ENCODE results near the gene BRD2. TPM values are rescaled to one million over a fixed set of nuclear protein-coding genes. Genes with fewer than 3 reads are reported as not detected.

BRD2 gene
- total and polyA plus RNA-seq, 2 of the 4 experiments (the other 2 are of a cell fraction): 99.5 to 144 TPM

- in situ Hi-C loops (cut with MboI; ENCODE audit: low sequenced_read_pairs): loop anchor here (5.0 kb wide), 1 partner anchor 39 kb away; no protein-coding TSS in a partner anchor
- dilution Hi-C loops (cut with HindIII; ENCODE audit: low sequenced_read_pairs, unreplicated experiment): no loop called here
- ChIA-PET CTCF (no interaction called here), POLR2A (ENCODE audit: unreplicated experiment) (interaction anchor here (0.5 kb wide), 1 partner anchor 122 kb away, joined by 5 read pairs; the partner anchor contains the start of gene TAP1)
- no peak overlapping the region for H3K18ac ChIP-seq (ENCODE audit: low read depth, low read length)
- H2AK5ac ChIP-seq (ENCODE audit: low read depth, low read length): no peak overlapping the region
- H3K36me3 ChIP-seq (ENCODE audit: control insufficient read depth, insufficient read depth, low read length): peaks cover 68% of the 10 kb centered on the region
- peaks cover 42 to 60% of the 10 kb centered on the region in 2 experiments for H3K79me1 ChIP-seq (ENCODE audit: low read depth in 1 of 2, low read length in 2 of 2)
- 60% methylated on average over 1 of the region's 2 CpGs; no CpG with 5 or more reads in 1 of the 2 experiments for WGBS, 2 experiments (ENCODE audit: extremely low coverage in 2 of 2, insufficient read length in 1 of 2)
- TF ChIP-seq CEBPB (IDR thresholded peaks at IDR 0.05; ENCODE audit: low read depth, low read length): no peak
- no peak for TF ChIP-seq RAD21 (IDR thresholded peaks at IDR 0.05; ENCODE audit: low read length)
- TF ChIP-seq, protein P1, sequence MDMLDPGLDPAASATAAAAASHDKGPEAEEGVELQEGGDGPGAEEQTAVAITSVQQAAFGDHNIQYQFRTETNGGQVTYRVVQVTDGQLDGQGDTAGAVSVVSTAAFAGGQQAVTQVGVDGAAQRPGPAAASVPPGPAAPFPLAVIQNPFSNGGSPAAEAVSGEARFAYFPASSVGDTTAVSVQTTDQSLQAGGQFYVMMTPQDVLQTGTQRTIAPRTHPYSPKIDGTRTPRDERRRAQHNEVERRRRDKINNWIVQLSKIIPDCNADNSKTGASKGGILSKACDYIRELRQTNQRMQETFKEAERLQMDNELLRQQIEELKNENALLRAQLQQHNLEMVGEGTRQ (IDR thresholded peaks at IDR 0.05; ENCODE audit: low read depth, low read length): no peak
- TF ChIP-seq POLR2A (IDR thresholded peaks at IDR 0.05; ENCODE audit: low read depth, low read length): no peak
- TF ChIP-seq, protein P2, sequence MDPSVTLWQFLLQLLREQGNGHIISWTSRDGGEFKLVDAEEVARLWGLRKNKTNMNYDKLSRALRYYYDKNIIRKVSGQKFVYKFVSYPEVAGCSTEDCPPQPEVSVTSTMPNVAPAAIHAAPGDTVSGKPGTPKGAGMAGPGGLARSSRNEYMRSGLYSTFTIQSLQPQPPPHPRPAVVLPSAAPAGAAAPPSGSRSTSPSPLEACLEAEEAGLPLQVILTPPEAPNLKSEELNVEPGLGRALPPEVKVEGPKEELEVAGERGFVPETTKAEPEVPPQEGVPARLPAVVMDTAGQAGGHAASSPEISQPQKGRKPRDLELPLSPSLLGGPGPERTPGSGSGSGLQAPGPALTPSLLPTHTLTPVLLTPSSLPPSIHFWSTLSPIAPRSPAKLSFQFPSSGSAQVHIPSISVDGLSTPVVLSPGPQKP (IDR thresholded peaks at IDR 0.05; ENCODE audit: borderline replicate concordance, low read depth, low read length): no peak
- TF ChIP-seq FOS (IDR thresholded peaks at IDR 0.05; ENCODE audit: low read depth, low read length): no peak
- TF ChIP-seq BHLHE40 (IDR thresholded peaks at IDR 0.05; ENCODE audit: low read depth, low read length): no peak
- no peak for TF ChIP-seq CHD1 (IDR thresholded peaks at IDR 0.05; ENCODE audit: low read depth, low read length)
- no peak for TF ChIP-seq MAZ (IDR thresholded peaks at IDR 0.05; ENCODE audit: borderline replicate concordance, low read depth, low read length)
- TF ChIP-seq SMC3 (IDR thresholded peaks at IDR 0.05; ENCODE audit: low read depth, low read length): no peak
- TF ChIP-seq MXI1 (IDR thresholded peaks at IDR 0.05; ENCODE audit: borderline replicate concordance, low read depth, low read length): no peak
- no peak for TF ChIP-seq NFE2L2 (IDR thresholded peaks at IDR 0.05; ENCODE audit: low read depth, low read length)
- no peak for TF ChIP-seq RFX5 (IDR thresholded peaks at IDR 0.05; ENCODE audit: low read depth, low read length)
- no peak for TF ChIP-seq MAFK (IDR thresholded peaks at IDR 0.05; ENCODE audit: low read depth, low read length)
- TF ChIP-seq CTCF (conservative IDR thresholded peaks at IDR 0.05; ENCODE audit: low read depth, low read length): no peak
- no peak for TF ChIP-seq RCOR1 (IDR thresholded peaks at IDR 0.05; ENCODE audit: insufficient replicate concordance, low read length)
- no peaks in the 10 kb centered on the region for H3K27me3 ChIP-seq (ENCODE audit: control insufficient read depth, insufficient read depth, low read length)
- no peak for DNase-seq
- H4K91ac ChIP-seq (ENCODE audit: insufficient read depth, low read depth, low read length): no peak overlapping the region
- H3K9me3 ChIP-seq (ENCODE audit: control insufficient read depth, insufficient read depth, low read length): no peaks in the 10 kb centered on the region
- H3K27ac ChIP-seq (ENCODE audit: insufficient read depth, low read length): no peak overlapping the region
- H2BK15ac ChIP-seq (ENCODE audit: low read depth, low read length): no peak overlapping the region
- no peak overlapping the region for H4K5ac ChIP-seq (ENCODE audit: low read depth, low read length)
- H3K4me2 ChIP-seq (ENCODE audit: low read depth, low read length): no peak overlapping the region; the same call in 1 of the 2 replicates
- intact Hi-C loops (cut with micrococcal nuclease): no loop called here
- H3K4ac ChIP-seq (ENCODE audit: low read depth, low read length): no peak overlapping the region
- H2BK20ac ChIP-seq (ENCODE audit: low read depth, low read length): no peak overlapping the region
- H2BK120ac ChIP-seq (ENCODE audit: low read depth, low read length): no peak overlapping the region
- H2AK9ac ChIP-seq (replicated peaks; ENCODE audit: low read depth, low read length, poor library complexity): no peak overlapping the region
- no peak overlapping the region for H3K4me3 ChIP-seq (ENCODE audit: insufficient read depth, low read depth, low read length)
- H3K4me1 ChIP-seq (ENCODE audit: control insufficient read depth, insufficient read depth, low read length): peaks cover 6% of the 10 kb centered on the region; the same call in 1 of the 2 replicates
- 0 out of 2 replicates have a peak overlapping the region, but pooled peaks have one; percentile 51 for H3K23ac ChIP-seq (ENCODE audit: low read depth, low read length)
- no peak overlapping the region for H3K9ac ChIP-seq (ENCODE audit: low read depth, low read length)
- no peak overlapping the region for H3K56ac ChIP-seq (ENCODE audit: extremely low read depth, insufficient read depth, low read length)
- no peak overlapping the region for H3K14ac ChIP-seq (replicated peaks; ENCODE audit: low read depth, low read length)
- H4K8ac ChIP-seq (ENCODE audit: low read depth in 2 of 2, low read length in 2 of 2): no peak overlapping the region
- H4K20me1 ChIP-seq (ENCODE audit: insufficient read depth, low read length): peaks cover 93% of the 10 kb centered on the region
- no peak for ATAC-seq (ENCODE audit: low read depth)
- no peak overlapping the region for H2AFZ ChIP-seq (replicated peaks; ENCODE audit: low read length, poor library complexity)
- no peak overlapping the region for H2BK5ac ChIP-seq (ENCODE audit: low read depth, low read length, poor library complexity, severe bottlenecking)
- H3K9me1 ChIP-seq (ENCODE audit: insufficient read depth, low read length): peaks cover 9% of the 10 kb centered on the region
- no TSS peak for BruUV-seq (replicated peaks)
Observed at GRCh38 chr6:32975886-32976285, 7.5 kb downstream of the BRD2 start.
